HG03439 (cell line): ENCODE results near the gene HDAC9.

Source experiments
- ATAC-seq: cut with Tn5 transposase; IDR thresholded peaks from one replicate; pipeline ENCODE4 v1.9.1; 2021; ENCODE audit warnings: mild to moderate bottlenecking, moderate library complexity; ENCODE audit not compliant: unreplicated experiment

Gene HDAC9

GRCh38 chr7:18552943-18553604 lies 57.5 kb downstream of the HDAC9 start:
- ATAC-seq: no peak

GRCh38 chr7:18553605-18554003 lies 58.1 kb downstream of the HDAC9 start:
- ATAC-seq: no peak

- no peak for ATAC-seq
Observed at GRCh38 chr7:18555120-18555519, 59.6 kb downstream of the HDAC9 start.

- ATAC-seq: no peak
Observed at GRCh38 chr7:18555968-18556367, 60.4 kb downstream of the HDAC9 start.

- ATAC-seq: no peak
Observed at GRCh38 chr7:18558503-18558902, 63.0 kb downstream of the HDAC9 start.

- no peak for ATAC-seq
Observed at GRCh38 chr7:18558910-18559309, 63.4 kb downstream of the HDAC9 start.

GRCh38 chr7:18559756-18560155 lies 64.2 kb downstream of the HDAC9 start:
- no peak for ATAC-seq

GRCh38 chr7:18564779-18565178 lies 69.2 kb downstream of the HDAC9 start:
- no peak for ATAC-seq

- no peak for ATAC-seq
Observed at GRCh38 chr7:18565337-18565736, 69.8 kb downstream of the HDAC9 start.

- no peak for ATAC-seq
Observed at GRCh38 chr7:18566205-18566604, 70.7 kb downstream of the HDAC9 start.

- peak; percentile 93 for ATAC-seq
Observed at GRCh38 chr7:18566829-18567228, 71.3 kb downstream of the HDAC9 start.

GRCh38 chr7:18570441-18570840 lies 74.9 kb downstream of the HDAC9 start:
- no peak for ATAC-seq

GRCh38 chr7:18570890-18571478 lies 75.4 kb downstream of the HDAC9 start:
- ATAC-seq: no peak

- ATAC-seq: no peak
Observed at GRCh38 chr7:18572154-18572553, 76.6 kb downstream of the HDAC9 start.

GRCh38 chr7:18572885-18573284 lies 77.3 kb downstream of the HDAC9 start:
- no peak for ATAC-seq

- ATAC-seq: no peak
Observed at GRCh38 chr7:18573410-18574234, 78.1 kb downstream of the HDAC9 start.

GRCh38 chr7:18574235-18574540 lies 78.6 kb downstream of the HDAC9 start:
- no peak for ATAC-seq

GRCh38 chr7:18574676-18575075 lies 79.1 kb downstream of the HDAC9 start:
- ATAC-seq: no peak

- no peak for ATAC-seq
Observed at GRCh38 chr7:18575622-18576572, 80.3 kb downstream of the HDAC9 start.

GRCh38 chr7:18577096-18577771 lies 81.7 kb downstream of the HDAC9 start:
- no peak for ATAC-seq

- no peak for ATAC-seq
Observed at GRCh38 chr7:18579698-18580097, 84.1 kb downstream of the HDAC9 start.
